H9 (cell line): ENCODE data around the gene SPTAN1. TPM values are rescaled to one million over a fixed set of nuclear protein-coding genes. Genes with fewer than 3 reads are reported as not detected.
A peak's percentile ranks its signal among the peaks of the same experiment; 100 is the strongest.
"Not testable (repeated sequence)": the region's sequence is repeated elsewhere in the genome, so short reads cannot be mapped to it uniquely, and the experiment has no call there.

Experiments
- DNase-seq: peaks from one replicate; pipeline ENCODE4 v3.0.0-alpha.2; 2017
- H2AFZ ChIP-seq: one replicate; pipeline ENCODE4 v1.6.1; 2013; ENCODE audit warnings: mild to moderate bottlenecking, low read length, control low read depth, moderate library complexity
- H2AK5ac ChIP-seq: 2 replicates; pipeline ENCODE4 v1.6.1; 2013; ENCODE audit warnings: low read length, control low read depth, mixed read lengths; ENCODE audit not compliant: insufficient read length
- H2BK120ac ChIP-seq: one replicate; pipeline ENCODE4 v1.6.1; 2013; ENCODE audit warnings: low read depth, mild to moderate bottlenecking, low read length, control low read depth, inconsistent platforms; ENCODE audit not compliant: poor library complexity, severe bottlenecking
- H2BK12ac ChIP-seq: 2 replicates; pipeline ENCODE4 v1.6.1; 2013; ENCODE audit warnings: low read length, control low read depth, mixed read lengths, low read depth; ENCODE audit not compliant: insufficient read length
- H2BK15ac ChIP-seq: 2 replicates; pipeline ENCODE4 v1.6.1; 2013; ENCODE audit warnings: low read depth, low read length, control low read depth
- H2BK20ac ChIP-seq: one replicate; pipeline ENCODE4 v1.6.1; 2013; ENCODE audit warnings: low read depth, mild to moderate bottlenecking, low read length, control low read depth, inconsistent platforms; ENCODE audit not compliant: poor library complexity, severe bottlenecking
- H2BK5ac ChIP-seq: 2 replicates; pipeline ENCODE4 v1.6.1; 2013; ENCODE audit warnings: low read length, control low read depth, mixed read lengths; ENCODE audit not compliant: insufficient read length
- H3K14ac ChIP-seq: 2 replicates; pipeline ENCODE4 v1.6.1; 2013; ENCODE audit warnings: low read length, control low read depth; ENCODE audit not compliant: insufficient read depth
- H3K18ac ChIP-seq: 2 replicates; pipeline ENCODE4 v1.6.1; 2013; ENCODE audit warnings: low read depth, mild to moderate bottlenecking, mixed read lengths, low read length, control low read depth; ENCODE audit not compliant: insufficient read length
- H3K23ac ChIP-seq: 2 replicates; pipeline ENCODE4 v1.6.1; 2013; ENCODE audit warnings: low read length, control low read depth, mixed read lengths, low read depth; ENCODE audit not compliant: insufficient read length
- H3K23me2 ChIP-seq: 2 replicates; pipeline ENCODE4 v1.6.1; 2013; ENCODE audit warnings: low read depth, mild to moderate bottlenecking, mixed read lengths, low read length, control low read depth; ENCODE audit not compliant: insufficient read length, poor library complexity, severe bottlenecking
- H3K27ac ChIP-seq: 2 replicates; pipeline ENCODE4 v1.5.1; 2013; ENCODE audit warnings: low read length, control low read depth, mixed read lengths, low read depth; ENCODE audit not compliant: insufficient read length
- H3K27me3 ChIP-seq: 2 replicates; pipeline ENCODE4 v1.6.1; 2013; ENCODE audit warnings: low read length, control low read depth, inconsistent platforms; ENCODE audit not compliant: insufficient read depth
- H3K4ac ChIP-seq: 2 replicates; pipeline ENCODE4 v1.6.1; 2013; ENCODE audit warnings: low read depth, mild to moderate bottlenecking, control low read depth, inconsistent platforms, low read length, moderate library complexity
- H3K4me1 ChIP-seq: 2 replicates; pipeline ENCODE4 v1.6.1; 2013; ENCODE audit warnings: low read length, control low read depth, inconsistent platforms; ENCODE audit not compliant: insufficient read depth
- H3K4me2 ChIP-seq: 2 replicates; pipeline ENCODE4 v1.6.1; 2013; ENCODE audit warnings: low read length, control low read depth, mixed read lengths; ENCODE audit not compliant: insufficient read length, insufficient read depth
- H3K56ac ChIP-seq: 2 replicates; pipeline ENCODE4 v1.6.1; 2013; ENCODE audit warnings: low read depth, mild to moderate bottlenecking, mixed read lengths, low read length, control low read depth; ENCODE audit not compliant: insufficient read length
- H3K79me1 ChIP-seq: 2 replicates; pipeline ENCODE4 v1.6.1; 2013; ENCODE audit warnings: low read depth, mild to moderate bottlenecking, moderate library complexity, low read length, control low read depth, inconsistent platforms; ENCODE audit not compliant: insufficient read depth, poor library complexity, severe bottlenecking
- H3K79me2 ChIP-seq: 2 replicates; pipeline ENCODE4 v1.6.1; 2013; ENCODE audit warnings: low read length, control low read depth, inconsistent platforms; ENCODE audit not compliant: insufficient read depth
- H3K9ac ChIP-seq: 2 replicates; pipeline ENCODE4 v1.6.1; 2013; ENCODE audit warnings: low read length, control low read depth, mixed read lengths; ENCODE audit not compliant: insufficient read length; ENCODE audit errors: extremely low read depth
- H3K9me3 ChIP-seq: one replicate; pipeline ENCODE4 v1.6.1; 2013; ENCODE audit warnings: low read depth, low read length, inconsistent platforms; ENCODE audit not compliant: control insufficient read depth
- H3T11ph ChIP-seq: one replicate; pipeline ENCODE4 v1.6.1; 2013; ENCODE audit warnings: mild to moderate bottlenecking, low read length, control low read depth, inconsistent platforms
- H4K20me1 ChIP-seq: one replicate; pipeline ENCODE4 v1.6.1; 2013; ENCODE audit not compliant: control insufficient read depth, insufficient read length, insufficient read depth
- H4K5ac ChIP-seq: 2 replicates; pipeline ENCODE4 v1.6.1; 2013; ENCODE audit warnings: low read depth, mild to moderate bottlenecking, mixed read lengths, low read length, control low read depth; ENCODE audit not compliant: insufficient read length
- H4K8ac ChIP-seq: replicated peaks from 2 replicates; pipeline ENCODE4 v1.6.1; 2013; ENCODE audit warnings: low read length, control low read depth, mixed read lengths, low read depth; ENCODE audit not compliant: insufficient read length
- H4K91ac ChIP-seq: 2 replicates; pipeline ENCODE4 v1.6.1; 2013; ENCODE audit warnings: low read depth, mild to moderate bottlenecking, moderate library complexity, mixed read lengths, low read length, control low read depth; ENCODE audit not compliant: insufficient read length
- H3K27ac Mint-ChIP-seq, 3 experiments: 2 replicates in 2 of 3; 3 replicates in 1 of 3; pipeline ENCODE4 v1.8.0; 2020 to 2021; ENCODE audit warnings: mixed read lengths in 3 of 3, mild to moderate bottlenecking in 1 of 3, moderate library complexity in 1 of 3
- H3K27me3 Mint-ChIP-seq: 2 replicates; pipeline ENCODE4 v1.8.0; 2021; ENCODE audit warnings: low read depth, mild to moderate bottlenecking, moderate library complexity, mixed read lengths
- H3K36me3 Mint-ChIP-seq, 3 experiments: 2 replicates in 2 of 3; 3 replicates in 1 of 3; pipeline ENCODE4 v1.8.0; 2020 to 2021; ENCODE audit warnings: low read depth in 3 of 3, mixed read lengths in 3 of 3; ENCODE audit not compliant: insufficient read depth in 1 of 3
- H3K4me1 Mint-ChIP-seq, 2 experiments: 2 replicates each; pipeline ENCODE4 v1.8.0; 2020; ENCODE audit warnings: mixed read lengths in 2 of 2
- H3K4me3 Mint-ChIP-seq, 2 experiments: 2 replicates in 1 of 2; 3 replicates in 1 of 2; pipeline ENCODE4 v1.8.0; 2020 to 2021; ENCODE audit warnings: mild to moderate bottlenecking in 2 of 2, mixed read lengths in 2 of 2, moderate library complexity in 1 of 2
- H3K9me3 Mint-ChIP-seq, 2 experiments: 2 replicates in 1 of 2; 3 replicates in 1 of 2; pipeline ENCODE4 v1.8.0; 2020; ENCODE audit warnings: mild to moderate bottlenecking in 2 of 2, mixed read lengths in 2 of 2, moderate library complexity in 1 of 2
- WGBS: extraction: QIAGEN DNeasy Blood & Tissue Kit; methylation state at CpG from one replicate; pipeline ENCODE4 v1.1.7; 2013; ENCODE audit warnings: missing lambda C conversion rate, low lambda C conversion rate, mixed read lengths; ENCODE audit not compliant: insufficient read length; ENCODE audit errors: extremely low coverage; 5-methylcytosine and 5-hydroxymethylcytosine counted together
- long read RNA-seq: library from polyadenylated mRNA; unstranded; transcript quantifications from one replicate; pipeline ENCODE4 v2.0.0, GENCODE V29; 2020
- total RNA-seq: library from RNA; stranded (reverse); gene quantifications from 2 replicates; pipeline ENCODE4 v1.2.1, GENCODE V29; 2021
- TF ChIP-seq, protein P1 (sequence below): fragments of 200-600 bp; sonication (generic); conservative IDR thresholded peaks from 3 replicates; pipeline ENCODE4 v1.8.0; 2021; ENCODE audit warnings: antibody characterized with exemption, mild to moderate bottlenecking

SPTAN1 gene
- total RNA-seq: 210 and 213 TPM in 2 replicates
- long read RNA-seq, full-length matches to known transcripts: 11 of 151 reads
- long read RNA-seq, partial matches to known transcripts: 122 of 151 reads
- long read RNA-seq, other reads (novel, unspliced or antisense): 18 of 151 reads

DNA sequence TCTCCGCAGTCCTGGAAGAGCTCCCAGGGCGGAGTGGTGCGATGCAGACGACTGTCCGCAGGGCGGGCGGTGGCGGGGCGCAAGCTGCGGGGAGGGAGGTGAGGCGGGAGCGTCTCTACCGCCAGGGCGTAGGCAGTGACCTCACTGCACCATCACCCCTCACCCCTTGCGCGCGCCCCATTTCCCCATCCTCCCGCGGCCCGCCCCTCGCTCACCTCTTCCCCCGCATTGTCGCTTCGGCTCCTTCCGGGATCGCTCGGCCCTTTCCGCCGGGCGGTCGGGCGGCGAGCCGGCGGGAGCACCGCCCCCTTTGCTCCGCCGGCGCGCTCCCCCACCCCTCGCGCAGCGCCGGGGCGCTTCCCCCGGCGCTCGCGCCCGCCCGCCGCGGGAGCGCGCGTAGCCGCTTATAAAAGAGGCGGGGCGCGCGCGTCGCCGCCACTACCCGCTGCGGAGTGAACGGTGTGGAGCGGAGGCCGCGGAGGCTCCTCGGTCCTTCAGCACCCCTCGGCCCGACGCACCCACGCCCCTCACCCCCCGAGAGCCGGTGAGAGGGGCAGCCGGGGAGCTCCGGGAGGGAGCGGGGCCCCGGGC is at the start of gene SPTAN1:
Gene SPTAN1, plus strand, starts transcription at position 435 of the 591 bp plus-strand sequence. CDS start 14,154 bp downstream, outside the sequence.
- no peak within 1 kb of the TSS for H2BK120ac ChIP-seq
- WGBS: no CpG with 5 or more reads among the region's 81 CpGs
- H3K14ac ChIP-seq: peak within 1 kb of the TSS; percentile 68
- H3K23me2 ChIP-seq: peaks cover 5% of the 10 kb centered on the region
- no peak within 1 kb of the TSS for H3K23ac ChIP-seq
- H3K4ac ChIP-seq: no peak within 1 kb of the TSS
- H4K20me1 ChIP-seq: no peaks in the 10 kb centered on the region
- H3K27ac Mint-ChIP-seq: peak within 1 kb of the TSS; percentile 83 to 97 (median 89)
- H3K4me1 Mint-ChIP-seq: peaks cover 11 to 24% of the 10 kb centered on the region in 2 experiments
- no peak within 1 kb of the TSS for H4K8ac ChIP-seq
- peaks cover 3% of the 10 kb centered on the region; the same call in 1 of the 2 replicates for H3K27me3 Mint-ChIP-seq
- no peak within 1 kb of the TSS for H3K56ac ChIP-seq
- H2AK5ac ChIP-seq: no peak within 1 kb of the TSS
- no peak within 1 kb of the TSS for H4K91ac ChIP-seq
- no peaks in the 10 kb centered on the region; the same call in 1 of the 2 replicates for H3K79me2 ChIP-seq
- H2BK5ac ChIP-seq: no peak within 1 kb of the TSS
- H3K4me2 ChIP-seq: peak within 1 kb of the TSS; percentile 90
- H3T11ph ChIP-seq: no peak within 1 kb of the TSS
- peak; percentile 93 for DNase-seq
- H3K27me3 ChIP-seq: no peaks in the 10 kb centered on the region
- H2AFZ ChIP-seq: no peak within 1 kb of the TSS
- no peak within 1 kb of the TSS for H3K27ac ChIP-seq
- H3K18ac ChIP-seq: peak within 1 kb of the TSS; percentile 83
- H3K4me1 ChIP-seq: peaks cover 9% of the 10 kb centered on the region
- TF ChIP-seq, protein P1, sequence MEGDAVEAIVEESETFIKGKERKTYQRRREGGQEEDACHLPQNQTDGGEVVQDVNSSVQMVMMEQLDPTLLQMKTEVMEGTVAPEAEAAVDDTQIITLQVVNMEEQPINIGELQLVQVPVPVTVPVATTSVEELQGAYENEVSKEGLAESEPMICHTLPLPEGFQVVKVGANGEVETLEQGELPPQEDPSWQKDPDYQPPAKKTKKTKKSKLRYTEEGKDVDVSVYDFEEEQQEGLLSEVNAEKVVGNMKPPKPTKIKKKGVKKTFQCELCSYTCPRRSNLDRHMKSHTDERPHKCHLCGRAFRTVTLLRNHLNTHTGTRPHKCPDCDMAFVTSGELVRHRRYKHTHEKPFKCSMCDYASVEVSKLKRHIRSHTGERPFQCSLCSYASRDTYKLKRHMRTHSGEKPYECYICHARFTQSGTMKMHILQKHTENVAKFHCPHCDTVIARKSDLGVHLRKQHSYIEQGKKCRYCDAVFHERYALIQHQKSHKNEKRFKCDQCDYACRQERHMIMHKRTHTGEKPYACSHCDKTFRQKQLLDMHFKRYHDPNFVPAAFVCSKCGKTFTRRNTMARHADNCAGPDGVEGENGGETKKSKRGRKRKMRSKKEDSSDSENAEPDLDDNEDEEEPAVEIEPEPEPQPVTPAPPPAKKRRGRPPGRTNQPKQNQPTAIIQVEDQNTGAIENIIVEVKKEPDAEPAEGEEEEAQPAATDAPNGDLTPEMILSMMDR: no peak
- H3K9me3 Mint-ChIP-seq: no peaks in the 10 kb centered on the region; a peak in 1 of 5 replicates
- no peaks in the 10 kb centered on the region for H3K9me3 ChIP-seq
- no peak within 1 kb of the TSS for H2BK12ac ChIP-seq
- H2BK15ac ChIP-seq: no peak within 1 kb of the TSS
- peak within 1 kb of the TSS in 1 of 2 experiments; percentile 96; a peak in 4 of 5 replicates for H3K4me3 Mint-ChIP-seq
- peaks cover 0 to 2% (median 0%) of the 10 kb centered on the region in 3 experiments; a peak in 1 of 7 replicates for H3K36me3 Mint-ChIP-seq
- peak within 1 kb of the TSS; percentile 71 for H3K9ac ChIP-seq
- H4K5ac ChIP-seq: no peak within 1 kb of the TSS
- H3K79me1 ChIP-seq: no peaks in the 10 kb centered on the region
- no peak within 1 kb of the TSS for H2BK20ac ChIP-seq

DNA sequence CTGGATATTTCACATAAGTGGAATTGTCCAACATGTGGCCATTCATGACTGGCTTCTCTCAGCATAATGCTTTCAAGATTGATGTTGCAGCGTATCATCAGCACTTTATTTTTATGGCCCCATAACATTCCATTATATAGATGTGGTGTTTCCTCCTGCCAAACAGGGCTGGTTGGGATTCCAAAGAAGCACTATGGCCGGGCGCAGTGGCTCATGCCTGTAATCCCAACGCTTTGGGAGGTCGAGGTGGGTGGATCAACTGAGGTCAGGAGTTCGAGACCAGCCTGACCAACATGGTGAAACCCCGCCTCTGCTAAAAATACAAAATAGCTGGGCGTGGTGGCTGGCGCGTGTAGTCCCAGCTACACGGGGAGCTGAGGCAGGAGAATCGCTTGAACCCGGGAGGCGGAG is 49.0 kb upstream of the SPTAN1 start:
- not testable (repeated sequence) for H4K20me1 ChIP-seq, H3T11ph ChIP-seq, H2AFZ ChIP-seq, H4K5ac ChIP-seq, H2BK15ac ChIP-seq, DNase-seq, H3K4me2 ChIP-seq, H3K23ac ChIP-seq, H3K27ac Mint-ChIP-seq, H4K8ac ChIP-seq, H3K27me3 ChIP-seq, H3K27me3 Mint-ChIP-seq, H3K9me3 ChIP-seq, H3K4me1 ChIP-seq, H3K56ac ChIP-seq, H3K9ac ChIP-seq, H3K27ac ChIP-seq, H4K91ac ChIP-seq, H2BK120ac ChIP-seq, H3K14ac ChIP-seq, H2BK20ac ChIP-seq, H2AK5ac ChIP-seq, H3K18ac ChIP-seq, H3K79me2 ChIP-seq, H3K9me3 Mint-ChIP-seq, H2BK12ac ChIP-seq, H3K4me1 Mint-ChIP-seq, H3K79me1 ChIP-seq, H3K4ac ChIP-seq, H2BK5ac ChIP-seq
- peaks cover 0 to 16% (median 1%) of the 10 kb centered on the region in 3 experiments; a peak in 3 of 7 replicates for H3K36me3 Mint-ChIP-seq
- H3K23me2 ChIP-seq: peaks cover 14% of the 10 kb centered on the region
- peak overlapping the region; percentile 99 to 100 for H3K4me3 Mint-ChIP-seq
- WGBS: no CpG with 5 or more reads among the region's 14 CpGs
